ENCODE results near the gene TYW5. TPM values are rescaled to one million over a fixed set of nuclear protein-coding genes. Genes with fewer than 3 reads are reported as not detected.

The TYW5 gene
- total RNA-seq, 1 experiment from 2014 or later = 14.2 TPM

DNA sequence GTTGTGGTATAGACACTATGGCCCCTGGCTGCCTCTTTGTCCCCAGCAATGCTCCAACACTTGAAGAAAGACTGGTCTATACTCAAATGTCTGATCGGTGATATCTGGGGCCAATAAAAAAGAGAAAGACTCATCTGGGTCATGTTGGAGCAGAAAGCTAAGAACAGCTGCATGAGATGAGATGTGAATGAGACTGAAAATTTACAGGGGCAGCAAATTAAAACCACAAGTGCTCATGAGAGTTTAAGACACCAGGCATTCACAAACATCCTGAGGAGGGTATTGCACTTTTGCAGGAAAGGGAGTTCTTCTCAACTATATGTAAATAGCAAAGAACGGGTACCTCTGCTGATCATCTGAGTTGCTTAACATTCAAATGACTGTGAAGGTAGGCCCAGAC lies 36.4 kb upstream of the TYW5 start:
- H3K27me3 Mint-ChIP-seq (ENCODE audit: unreplicated experiment) = no peaks in the 10 kb centered on the region
- no TSS peak for BruUV-seq (replicated peaks)
- TF ChIP-seq, protein P1, sequence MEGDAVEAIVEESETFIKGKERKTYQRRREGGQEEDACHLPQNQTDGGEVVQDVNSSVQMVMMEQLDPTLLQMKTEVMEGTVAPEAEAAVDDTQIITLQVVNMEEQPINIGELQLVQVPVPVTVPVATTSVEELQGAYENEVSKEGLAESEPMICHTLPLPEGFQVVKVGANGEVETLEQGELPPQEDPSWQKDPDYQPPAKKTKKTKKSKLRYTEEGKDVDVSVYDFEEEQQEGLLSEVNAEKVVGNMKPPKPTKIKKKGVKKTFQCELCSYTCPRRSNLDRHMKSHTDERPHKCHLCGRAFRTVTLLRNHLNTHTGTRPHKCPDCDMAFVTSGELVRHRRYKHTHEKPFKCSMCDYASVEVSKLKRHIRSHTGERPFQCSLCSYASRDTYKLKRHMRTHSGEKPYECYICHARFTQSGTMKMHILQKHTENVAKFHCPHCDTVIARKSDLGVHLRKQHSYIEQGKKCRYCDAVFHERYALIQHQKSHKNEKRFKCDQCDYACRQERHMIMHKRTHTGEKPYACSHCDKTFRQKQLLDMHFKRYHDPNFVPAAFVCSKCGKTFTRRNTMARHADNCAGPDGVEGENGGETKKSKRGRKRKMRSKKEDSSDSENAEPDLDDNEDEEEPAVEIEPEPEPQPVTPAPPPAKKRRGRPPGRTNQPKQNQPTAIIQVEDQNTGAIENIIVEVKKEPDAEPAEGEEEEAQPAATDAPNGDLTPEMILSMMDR (IDR thresholded peaks at IDR 0.05; ENCODE audit: unreplicated experiment) = no peak
- H3K4me3 Mint-ChIP-seq (ENCODE audit: low read depth, unreplicated experiment) = no peak overlapping the region
- H3K9me3 Mint-ChIP-seq (ENCODE audit: low read depth, unreplicated experiment) = peaks cover 2% of the 10 kb centered on the region
- no peak overlapping the region for H3K27ac Mint-ChIP-seq (ENCODE audit: unreplicated experiment)
- peaks cover 8% of the 10 kb centered on the region for H3K4me1 Mint-ChIP-seq (ENCODE audit: low read depth, unreplicated experiment)
- intact Hi-C loops (cut with micrococcal nuclease; ENCODE audit: unreplicated experiment) = no loop called here
- no peaks in the 10 kb centered on the region for H3K36me3 Mint-ChIP-seq (ENCODE audit: insufficient read depth, unreplicated experiment)
- DNase-seq = no peak
- CTCF ChIA-PET = interaction anchor here (0.7 kb wide), 1 partner anchor 16 kb away, joined by 8 read pairs; no protein-coding TSS in a partner anchor

DNA sequence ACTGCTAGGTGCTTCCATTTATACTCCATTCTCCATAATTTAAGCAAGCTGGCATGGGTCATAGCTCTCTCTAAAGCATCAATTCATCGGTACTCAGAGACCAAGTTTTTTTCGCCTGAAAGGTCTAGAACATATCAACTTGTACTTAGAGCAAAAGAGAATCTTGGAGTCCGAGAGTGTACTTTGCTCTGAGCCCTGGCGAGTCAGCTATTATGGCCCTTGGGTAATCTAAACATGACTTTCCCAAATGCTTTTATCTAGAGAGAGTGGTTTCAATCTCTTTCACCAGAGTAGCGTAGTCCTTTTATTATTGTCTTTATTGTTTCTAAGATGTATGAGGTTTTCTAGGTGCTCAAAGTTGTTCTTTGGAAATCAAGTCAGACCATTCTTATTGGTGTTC lies 34.5 kb upstream of the TYW5 start:
- Mint-ChIP-seq H3K9me3 (ENCODE audit: low read depth, unreplicated experiment) (no peaks in the 10 kb centered on the region), H3K4me3 (ENCODE audit: low read depth, unreplicated experiment) (no peak overlapping the region), H3K36me3 (ENCODE audit: insufficient read depth, unreplicated experiment) (no peaks in the 10 kb centered on the region), H3K27ac (ENCODE audit: unreplicated experiment) (no peak overlapping the region), H3K4me1 (ENCODE audit: low read depth, unreplicated experiment) (peaks cover 10% of the 10 kb centered on the region), H3K27me3 (ENCODE audit: unreplicated experiment) (no peaks in the 10 kb centered on the region)
- CTCF ChIA-PET = interaction anchor here (0.8 kb wide), 1 partner anchor 16 kb away, joined by 3 read pairs; no protein-coding TSS in a partner anchor
- intact Hi-C loops (cut with micrococcal nuclease; ENCODE audit: unreplicated experiment) = loop anchor here (5.0 to 10.0 kb wide), 3 partner anchors 62 to 165 kb away; no protein-coding TSS in a partner anchor
- TF ChIP-seq, protein P1 (IDR thresholded peaks at IDR 0.05; ENCODE audit: unreplicated experiment) = no peak
- no TSS peak for BruUV-seq (replicated peaks)
- no peak for DNase-seq

DNA sequence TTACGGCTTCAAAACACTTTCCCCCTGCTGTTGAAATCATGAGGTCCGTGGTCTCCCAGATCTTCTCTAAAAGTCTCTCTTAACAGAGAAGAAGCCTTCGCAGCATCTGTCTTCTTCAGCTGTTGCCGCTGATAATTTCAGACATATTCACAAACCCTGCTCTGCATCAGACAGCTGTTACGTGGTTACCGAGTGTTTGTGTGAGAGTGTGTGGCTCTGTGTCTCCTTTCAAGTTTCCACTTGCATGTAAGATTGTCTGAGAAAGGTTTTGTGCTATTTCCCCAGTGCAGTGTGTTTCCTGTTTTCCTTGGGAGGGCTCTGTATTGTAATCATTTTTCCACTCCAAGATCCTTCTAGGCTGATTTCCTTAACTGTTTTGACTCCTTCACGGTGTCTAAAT lies 32.9 kb upstream of the TYW5 start:
- intact Hi-C loops (cut with micrococcal nuclease; ENCODE audit: unreplicated experiment) = loop anchor here (5.0 to 10.0 kb wide), 3 partner anchors 64 to 167 kb away; no protein-coding TSS in a partner anchor
- TF ChIP-seq, protein P1 (IDR thresholded peaks at IDR 0.05; ENCODE audit: unreplicated experiment) = no peak
- no TSS peak for BruUV-seq (replicated peaks)
- H3K4me3 Mint-ChIP-seq (ENCODE audit: low read depth, unreplicated experiment) = no peak overlapping the region
- no peak overlapping the region for H3K27ac Mint-ChIP-seq (ENCODE audit: unreplicated experiment)
- no peaks in the 10 kb centered on the region for H3K36me3 Mint-ChIP-seq (ENCODE audit: insufficient read depth, unreplicated experiment)
- no peaks in the 10 kb centered on the region for H3K9me3 Mint-ChIP-seq (ENCODE audit: low read depth, unreplicated experiment)
- H3K27me3 Mint-ChIP-seq (ENCODE audit: unreplicated experiment) = no peaks in the 10 kb centered on the region
- CTCF ChIA-PET = interaction anchor here (1.0 kb wide), 1 partner anchor 10 kb away, joined by 3 read pairs; no protein-coding TSS in a partner anchor
- DNase-seq = no peak
- H3K4me1 Mint-ChIP-seq (ENCODE audit: low read depth, unreplicated experiment) = peaks cover 10% of the 10 kb centered on the region

DNA sequence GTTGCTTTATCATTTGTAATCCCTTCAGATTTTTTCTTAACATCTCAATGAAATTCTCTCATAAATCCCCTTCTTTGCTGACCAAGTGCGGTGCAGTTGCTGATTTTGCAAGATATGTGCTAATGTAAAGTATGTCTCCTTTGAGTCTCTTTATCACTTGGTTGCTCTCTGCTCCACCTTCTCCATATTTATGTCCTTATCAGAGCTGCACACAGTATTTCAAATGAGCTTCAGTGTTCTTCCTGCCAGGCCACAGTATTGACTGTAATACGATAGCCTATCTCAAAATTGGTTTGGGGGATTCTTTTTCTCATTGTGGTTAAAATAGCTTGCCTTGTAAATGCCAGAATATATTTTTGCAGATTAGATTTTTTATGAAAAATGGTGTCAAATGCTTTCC lies 32.3 kb upstream of the TYW5 start:
- H3K4me3 Mint-ChIP-seq (ENCODE audit: low read depth, unreplicated experiment) = no peak overlapping the region
- CTCF ChIA-PET = interaction anchor here (1.0 kb wide), 1 partner anchor 10 kb away, joined by 3 read pairs; no protein-coding TSS in a partner anchor
- no peaks in the 10 kb centered on the region for H3K9me3 Mint-ChIP-seq (ENCODE audit: low read depth, unreplicated experiment)
- intact Hi-C loops (cut with micrococcal nuclease; ENCODE audit: unreplicated experiment) = loop anchor here (5.0 to 10.0 kb wide), 3 partner anchors 65 to 167 kb away; no protein-coding TSS in a partner anchor
- BruUV-seq (replicated peaks) = no TSS peak
- TF ChIP-seq, protein P1 (IDR thresholded peaks at IDR 0.05; ENCODE audit: unreplicated experiment) = no peak
- H3K4me1 Mint-ChIP-seq (ENCODE audit: low read depth, unreplicated experiment) = peaks cover 14% of the 10 kb centered on the region
- H3K27ac Mint-ChIP-seq (ENCODE audit: unreplicated experiment) = no peak overlapping the region
- H3K27me3 Mint-ChIP-seq (ENCODE audit: unreplicated experiment) = no peaks in the 10 kb centered on the region
- no peak for DNase-seq
- no peaks in the 10 kb centered on the region for H3K36me3 Mint-ChIP-seq (ENCODE audit: insufficient read depth, unreplicated experiment)

Measured in Calu3 (cell line).